Neural cell (in vitro differentiated cells): Measurements from ENCODE around the gene DRD4. TPM values are rescaled to one million over a fixed set of nuclear protein-coding genes. Genes with fewer than 3 reads are reported as not detected.

Experiments
- H2AFZ ChIP-seq: fragments of 200-600, 300-800 bp; sonication (generic), shearing (Covaris generic); 2 replicates; pipeline ENCODE4 v1.6.0; 2014; ENCODE audit warnings: low read depth, mild to moderate bottlenecking, antibody characterized with exemption, low read length, moderate library complexity
- H3F3A ChIP-seq: fragments of 200-600 bp; shearing (Covaris generic); 2 replicates; pipeline ENCODE4 v1.6.1; 2016; ENCODE audit warnings: mild to moderate bottlenecking, moderate library complexity, mixed read lengths, antibody characterized with exemption, low read length; ENCODE audit not compliant: insufficient read depth, poor library complexity, severe bottlenecking
- H3K27ac ChIP-seq: fragments of 200-600, 300-800 bp; sonication (generic), shearing (Covaris generic); 2 replicates; pipeline ENCODE4 v1.5.1; 2014; ENCODE audit warnings: mild to moderate bottlenecking, low read length, moderate library complexity
- H3K27me3 ChIP-seq: fragments of 300-800, 200-600 bp; sonication (generic), shearing (Covaris generic); 2 replicates; pipeline ENCODE4 v1.6.0; 2014; ENCODE audit warnings: mild to moderate bottlenecking, low read depth, low read length, moderate library complexity; ENCODE audit not compliant: insufficient read depth
- H3K36me3 ChIP-seq: fragments of 300-800, 200-600 bp; sonication (generic), shearing (Covaris generic); 2 replicates; pipeline ENCODE4 v1.5.1; 2014; ENCODE audit warnings: mild to moderate bottlenecking, antibody characterized with exemption, low read length, moderate library complexity; ENCODE audit not compliant: insufficient read depth
- H3K4me2 ChIP-seq: fragments of 300-800, 200-600 bp; sonication (generic), shearing (Covaris generic); 2 replicates; pipeline ENCODE4 v1.6.0; 2014; ENCODE audit warnings: mild to moderate bottlenecking, low read length
- H3K4me3 ChIP-seq: fragments of 300-800, 200-600 bp; sonication (generic), shearing (Covaris generic); 2 replicates; pipeline ENCODE4 v1.5.1; 2014; ENCODE audit warnings: mild to moderate bottlenecking, low read length, moderate library complexity
- H3K79me2 ChIP-seq: fragments of 200-600 bp; shearing (Covaris generic); replicated peaks from 2 replicates; pipeline ENCODE4 v1.6.0; 2014; ENCODE audit warnings: mild to moderate bottlenecking, low read length, moderate library complexity; ENCODE audit not compliant: insufficient read depth
- H3K9ac ChIP-seq: fragments of 300-800, 200-600 bp; sonication (generic), shearing (Covaris generic); 2 replicates; pipeline ENCODE4 v1.6.1; 2016; ENCODE audit warnings: mild to moderate bottlenecking, low read length, mixed read lengths
- H3K9me2 ChIP-seq: fragments of 200-600 bp; shearing (Covaris generic); 2 replicates; pipeline ENCODE4 v1.6.1; 2016; ENCODE audit warnings: mild to moderate bottlenecking, low read length, mixed read lengths; ENCODE audit not compliant: insufficient read depth
- H3K9me3 ChIP-seq: fragments of 200-600, 300-800 bp; sonication (generic), shearing (Covaris generic); 2 replicates; pipeline ENCODE4 v1.6.1; 2016; ENCODE audit warnings: mild to moderate bottlenecking, mixed run types, low read length, moderate library complexity, mixed read lengths
- H4K20me1 ChIP-seq: fragments of 200-600 bp; shearing (Covaris generic); 2 replicates; pipeline ENCODE4 v1.6.1; 2016; ENCODE audit warnings: mild to moderate bottlenecking, mixed run types; ENCODE audit not compliant: insufficient read depth
- CTCF ChIP-seq: fragments of 450-650 bp; IDR thresholded peaks from 2 replicates; pipeline ENCODE4 v1.5.1; 2014; ENCODE audit warnings: antibody characterized with exemption, mild to moderate bottlenecking, moderate library complexity; ENCODE audit not compliant: poor library complexity, severe bottlenecking
- EZH2 ChIP-seq: fragments of 200-600, 300-800 bp; shearing (Covaris generic), sonication (generic); IDR thresholded peaks from 2 replicates; pipeline ENCODE4 v1.6.1; 2014; ENCODE audit warnings: antibody characterized with exemption, low read length, borderline replicate concordance, mild to moderate bottlenecking; ENCODE audit not compliant: insufficient read depth, poor library complexity, severe bottlenecking
- MXI1 ChIP-seq: fragments of 450-650 bp; conservative IDR thresholded peaks from 2 replicates; pipeline ENCODE4 v1.6.1; 2014; ENCODE audit warnings: antibody characterized with exemption, mild to moderate bottlenecking; ENCODE audit not compliant: poor library complexity, severe bottlenecking
- POLR2AphosphoS5 ChIP-seq: IDR thresholded peaks from 2 replicates; pipeline ENCODE4 v1.6.1; 2012
- RAD21 ChIP-seq: fragments of 450-650 bp; conservative IDR thresholded peaks from 2 replicates; pipeline ENCODE4 v1.6.1; 2014; ENCODE audit warnings: antibody characterized with exemption, mild to moderate bottlenecking, moderate library complexity
- REST ChIP-seq: IDR thresholded peaks from 2 replicates; pipeline ENCODE4 v1.6.1; 2012; ENCODE audit warnings: borderline replicate concordance
- TAF1 ChIP-seq: IDR thresholded peaks from 2 replicates; pipeline ENCODE4 v1.6.1; 2012; ENCODE audit warnings: low read depth
- polyA plus RNA-seq: library from polyadenylated mRNA; depleted of rRNA; stranded (reverse); fragments of >200 nt; gene quantifications from 2 replicates; pipeline ENCODE4 v1.2.3, GENCODE V29; 2014

Gene DRD4
- polyA plus RNA-seq, 1 donor from 2014 or later = not detected

GRCh38 chr11:674406-674805, 37.3 kb downstream of the DRD4 start:
- no peak overlapping the region for H3K4me2 ChIP-seq
- no peak overlapping the region for H2AFZ ChIP-seq
- H3K9me2 ChIP-seq = no peaks in the 10 kb centered on the region
- H3K36me3 ChIP-seq = peaks cover 11% of the 10 kb centered on the region
- H3K27me3 ChIP-seq = no peaks in the 10 kb centered on the region
- no peak overlapping the region for H3K9ac ChIP-seq
- no peaks in the 10 kb centered on the region for H4K20me1 ChIP-seq
- H3K27ac ChIP-seq = no peak overlapping the region
- TF ChIP-seq POLR2AphosphoS5 (no peak), CTCF (no peak), EZH2 (no peak), TAF1 (no peak), MXI1 (no peak), REST (no peak)
- H3K79me2 ChIP-seq = no peaks in the 10 kb centered on the region
- no peaks in the 10 kb centered on the region for H3F3A ChIP-seq
- H3K4me3 ChIP-seq = no peak overlapping the region
- H3K9me3 ChIP-seq = no peaks in the 10 kb centered on the region

- H3K79me2 ChIP-seq = no peaks in the 10 kb centered on the region
- H3K9me2 ChIP-seq = no peaks in the 10 kb centered on the region
- H2AFZ ChIP-seq = no peak overlapping the region
- no peaks in the 10 kb centered on the region for H3K9me3 ChIP-seq
- H3K4me2 ChIP-seq = no peak overlapping the region
- no peak overlapping the region for H3K9ac ChIP-seq
- H3K27me3 ChIP-seq = no peaks in the 10 kb centered on the region
- H3K27ac ChIP-seq = no peak overlapping the region
- H3K4me3 ChIP-seq = no peak overlapping the region
- no peaks in the 10 kb centered on the region for H3F3A ChIP-seq
- peaks cover 11% of the 10 kb centered on the region for H3K36me3 ChIP-seq
- no peaks in the 10 kb centered on the region for H4K20me1 ChIP-seq
- TF ChIP-seq TAF1 (no peak), MXI1 (no peak), RAD21 (no peak), EZH2 (no peak)
Measured at GRCh38 chr11:678297-678696, 41.2 kb downstream of the DRD4 start.
